ENCODE results near the gene NUDT15.
A peak's percentile ranks its signal among the peaks of the same experiment; 100 is the strongest.

NUDT15 gene

DNA sequence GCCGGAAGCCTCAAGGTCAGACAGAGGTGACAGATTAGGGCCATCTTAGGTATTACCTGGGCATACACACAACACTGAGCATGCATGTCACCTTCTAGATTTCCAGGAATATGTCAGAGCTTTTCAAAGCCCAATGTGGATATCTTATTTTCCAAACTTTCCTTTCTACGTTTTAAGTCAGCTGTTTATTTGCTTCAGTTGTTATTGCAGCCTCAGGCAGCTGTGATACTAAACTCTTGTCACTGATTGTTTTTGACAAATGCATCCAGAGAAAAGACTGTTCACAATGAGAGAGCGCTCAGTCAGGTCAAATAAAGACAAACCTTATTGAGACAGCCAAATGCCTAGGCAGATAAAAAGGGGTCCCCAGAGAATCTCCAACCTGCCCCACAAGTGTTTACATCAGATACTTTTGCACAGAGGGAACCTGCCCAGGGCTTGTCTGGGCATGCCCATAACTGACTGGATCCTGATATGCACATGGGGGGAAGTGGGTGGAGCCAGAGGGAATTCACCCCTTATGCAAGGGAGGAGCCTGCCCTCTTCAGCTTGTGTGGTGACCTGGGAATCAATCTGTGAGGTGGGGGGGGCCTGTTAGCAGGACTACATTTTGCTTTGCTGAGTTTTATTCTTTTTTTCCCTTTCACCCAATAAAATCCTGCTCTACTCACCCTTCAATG, 28.9 kb downstream of the NUDT15 start:
- peak; percentile 47 for DNase-seq (ENCODE audit: low read depth)
- TF ChIP-seq, protein P1, sequence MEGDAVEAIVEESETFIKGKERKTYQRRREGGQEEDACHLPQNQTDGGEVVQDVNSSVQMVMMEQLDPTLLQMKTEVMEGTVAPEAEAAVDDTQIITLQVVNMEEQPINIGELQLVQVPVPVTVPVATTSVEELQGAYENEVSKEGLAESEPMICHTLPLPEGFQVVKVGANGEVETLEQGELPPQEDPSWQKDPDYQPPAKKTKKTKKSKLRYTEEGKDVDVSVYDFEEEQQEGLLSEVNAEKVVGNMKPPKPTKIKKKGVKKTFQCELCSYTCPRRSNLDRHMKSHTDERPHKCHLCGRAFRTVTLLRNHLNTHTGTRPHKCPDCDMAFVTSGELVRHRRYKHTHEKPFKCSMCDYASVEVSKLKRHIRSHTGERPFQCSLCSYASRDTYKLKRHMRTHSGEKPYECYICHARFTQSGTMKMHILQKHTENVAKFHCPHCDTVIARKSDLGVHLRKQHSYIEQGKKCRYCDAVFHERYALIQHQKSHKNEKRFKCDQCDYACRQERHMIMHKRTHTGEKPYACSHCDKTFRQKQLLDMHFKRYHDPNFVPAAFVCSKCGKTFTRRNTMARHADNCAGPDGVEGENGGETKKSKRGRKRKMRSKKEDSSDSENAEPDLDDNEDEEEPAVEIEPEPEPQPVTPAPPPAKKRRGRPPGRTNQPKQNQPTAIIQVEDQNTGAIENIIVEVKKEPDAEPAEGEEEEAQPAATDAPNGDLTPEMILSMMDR (conservative IDR thresholded peaks at IDR 0.05; ENCODE audit: low read depth, low read length), result no peak
- H3K4me3 ChIP-seq (ENCODE audit: low read depth, low read length), result no peak overlapping the region

DNA sequence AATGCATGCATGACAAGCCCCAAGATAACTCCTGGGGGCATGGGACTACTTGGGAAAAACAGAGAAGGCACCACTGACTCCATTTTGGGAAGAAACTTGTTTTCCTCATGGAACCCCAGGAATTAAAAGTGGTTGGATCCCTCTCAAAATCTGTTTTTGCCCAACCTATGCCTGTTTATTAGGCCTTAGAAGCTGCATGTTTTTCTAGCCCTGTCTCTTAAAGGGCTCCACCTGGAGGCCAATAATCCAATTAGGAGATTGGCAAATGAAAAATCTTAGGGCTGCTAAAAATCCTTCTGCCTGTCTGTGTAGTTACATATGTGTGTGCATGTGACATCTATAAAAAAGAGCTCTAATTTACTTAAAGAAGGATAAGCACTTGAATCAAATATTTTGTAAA, 30.5 kb downstream of the NUDT15 start:
- H3K4me3 ChIP-seq (ENCODE audit: low read depth, low read length), result no peak overlapping the region
- DNase-seq (ENCODE audit: low read depth), result no peak
- TF ChIP-seq, protein P1 (conservative IDR thresholded peaks at IDR 0.05; ENCODE audit: low read depth, low read length), result peak; percentile 7

DNA sequence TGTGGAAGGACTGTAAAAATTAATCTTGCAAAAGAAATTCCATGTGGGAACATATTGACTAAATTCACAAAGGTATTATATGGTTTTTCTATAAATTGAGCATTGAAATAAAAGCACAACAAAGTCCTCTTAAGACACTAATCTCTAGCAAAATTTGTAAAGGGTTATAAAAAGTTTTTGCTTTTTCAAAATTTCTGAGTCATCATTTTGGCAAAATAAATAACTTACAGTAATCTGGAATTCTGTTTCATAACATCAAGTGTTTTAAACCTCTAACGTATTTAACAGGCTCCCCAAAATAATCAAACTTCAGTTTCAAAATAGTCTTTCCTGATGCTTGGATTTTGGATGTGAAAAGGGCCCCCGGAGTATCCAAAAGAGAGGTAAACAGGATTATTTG, 31.4 kb downstream of the NUDT15 start:
- H3K4me3 ChIP-seq (ENCODE audit: low read depth, low read length), result no peak overlapping the region
- no peak for DNase-seq (ENCODE audit: low read depth)
- TF ChIP-seq, protein P1 (conservative IDR thresholded peaks at IDR 0.05; ENCODE audit: low read depth, low read length), result no peak

DNA sequence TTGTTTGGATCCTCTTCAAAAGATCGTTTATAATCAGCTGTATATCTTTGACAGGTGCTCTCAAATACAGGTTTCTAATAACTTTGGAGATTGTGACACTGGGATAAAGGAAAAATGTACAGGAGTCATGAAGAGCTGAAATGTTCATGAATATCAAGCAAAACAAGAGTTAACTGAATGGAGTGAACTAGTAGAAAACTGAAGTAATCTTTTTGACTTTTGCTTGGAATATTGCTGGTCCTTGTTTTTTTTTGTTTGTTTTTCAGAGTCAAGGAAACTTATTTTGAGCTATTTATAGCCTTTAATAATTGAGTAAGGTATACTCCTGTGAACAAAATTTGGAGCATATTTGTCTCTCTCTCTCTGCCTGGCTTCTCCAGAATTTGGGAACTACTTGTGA, 32.0 kb downstream of the NUDT15 start:
- TF ChIP-seq, protein P1 (conservative IDR thresholded peaks at IDR 0.05; ENCODE audit: low read depth, low read length), result no peak
- no peak overlapping the region for H3K4me3 ChIP-seq (ENCODE audit: low read depth, low read length)
- no peak for DNase-seq (ENCODE audit: low read depth)

DNA sequence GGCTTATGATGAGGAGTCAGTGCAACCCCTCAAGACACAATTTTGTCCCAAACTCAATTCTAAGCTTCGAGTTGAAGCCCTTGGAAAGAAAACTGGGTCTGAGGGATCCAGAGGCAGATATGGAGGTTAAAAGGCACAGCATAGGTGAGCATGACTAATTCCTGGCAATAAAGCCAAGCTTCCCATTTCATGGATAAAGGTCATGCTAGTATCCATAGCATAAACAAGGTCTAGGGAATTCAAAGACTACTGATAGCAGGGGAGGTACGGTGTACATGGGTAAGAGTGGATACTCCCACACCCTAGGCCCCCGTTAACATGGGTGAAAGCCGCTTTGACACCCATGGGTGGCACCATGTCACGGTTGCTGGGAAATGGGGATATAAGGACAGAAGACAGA, 33.4 kb downstream of the NUDT15 start:
- DNase-seq (ENCODE audit: low read depth), result no peak
- TF ChIP-seq, protein P1 (conservative IDR thresholded peaks at IDR 0.05; ENCODE audit: low read depth, low read length), result no peak
- H3K4me3 ChIP-seq (ENCODE audit: low read depth, low read length), result no peak overlapping the region

DNA sequence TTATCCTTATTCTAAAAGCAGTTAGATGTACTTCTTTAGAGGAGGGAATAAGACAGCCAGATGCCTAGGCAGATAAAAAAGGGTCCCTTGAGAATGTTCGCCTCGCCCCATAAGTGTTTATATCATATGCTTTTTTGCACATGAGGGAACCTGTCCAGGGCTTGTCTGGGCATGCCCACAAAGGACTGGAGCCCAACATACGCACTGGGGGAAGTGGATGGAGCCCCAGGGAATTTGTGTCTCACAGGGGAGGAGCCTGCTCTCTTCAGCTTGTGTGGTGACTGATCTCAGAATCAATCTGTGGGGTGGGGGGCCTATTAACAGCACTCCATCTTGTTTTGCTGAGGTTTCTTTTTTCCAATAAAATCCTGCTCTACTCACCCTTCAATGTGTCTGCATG, 34.8 kb downstream of the NUDT15 start:
- TF ChIP-seq, protein P1 (conservative IDR thresholded peaks at IDR 0.05; ENCODE audit: low read depth, low read length), result no peak
- peak; percentile 6 for DNase-seq (ENCODE audit: low read depth)
- no peak overlapping the region for H3K4me3 ChIP-seq (ENCODE audit: low read depth, low read length)

DNA sequence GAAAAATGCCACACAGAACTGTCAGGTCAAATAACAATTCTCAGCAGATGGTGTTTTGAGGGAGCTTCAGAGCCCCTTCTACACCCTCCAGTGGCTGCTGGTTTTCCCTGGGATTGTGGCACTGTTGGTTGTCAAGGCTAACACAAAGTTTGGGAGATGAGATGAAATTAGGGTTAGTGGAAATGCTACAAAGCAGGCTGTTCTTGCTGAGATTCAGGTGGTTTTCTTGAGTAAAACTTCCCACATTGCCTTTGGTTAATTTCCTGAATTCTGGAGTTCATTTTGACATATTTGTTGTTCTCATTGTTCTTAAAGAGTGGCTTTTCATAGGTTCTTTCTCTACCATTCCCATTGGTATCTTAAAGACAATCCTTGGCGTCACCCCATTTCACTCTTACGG, 35.3 kb downstream of the NUDT15 start:
- TF ChIP-seq, protein P1 (conservative IDR thresholded peaks at IDR 0.05; ENCODE audit: low read depth, low read length), result no peak
- DNase-seq (ENCODE audit: low read depth), result no peak
- H3K4me3 ChIP-seq (ENCODE audit: low read depth, low read length), result no peak overlapping the region

All from choroid plexus epithelial cell (primary cell).